Ishikawa (cell line): ENCODE data around the gene USP7.

Source experiments
- EP300 ChIP-seq: IDR thresholded peaks from 2 replicates; pipeline ENCODE4 v1.6.1; 2012; ENCODE audit warnings: borderline replicate concordance
- FOXM1 ChIP-seq: IDR thresholded peaks from 2 replicates; pipeline ENCODE4 v1.6.1; 2012; ENCODE audit warnings: low read depth, borderline replicate concordance
- RAD21 ChIP-seq: IDR thresholded peaks from 2 replicates; pipeline ENCODE4 v1.6.1; 2012; ENCODE audit warnings: low read depth
- TAF1 ChIP-seq: IDR thresholded peaks from 2 replicates; pipeline ENCODE4 v1.6.1; 2012; ENCODE audit warnings: low read depth, mild to moderate bottlenecking
- ZBTB7A ChIP-seq: IDR thresholded peaks from 2 replicates; pipeline ENCODE4 v1.6.1; 2012; ENCODE audit warnings: low read depth
- TF ChIP-seq, protein P1 (sequence below): IDR thresholded peaks from 2 replicates; pipeline ENCODE4 v1.6.1; 2012; ENCODE audit warnings: low read depth, mild to moderate bottlenecking

DNA sequence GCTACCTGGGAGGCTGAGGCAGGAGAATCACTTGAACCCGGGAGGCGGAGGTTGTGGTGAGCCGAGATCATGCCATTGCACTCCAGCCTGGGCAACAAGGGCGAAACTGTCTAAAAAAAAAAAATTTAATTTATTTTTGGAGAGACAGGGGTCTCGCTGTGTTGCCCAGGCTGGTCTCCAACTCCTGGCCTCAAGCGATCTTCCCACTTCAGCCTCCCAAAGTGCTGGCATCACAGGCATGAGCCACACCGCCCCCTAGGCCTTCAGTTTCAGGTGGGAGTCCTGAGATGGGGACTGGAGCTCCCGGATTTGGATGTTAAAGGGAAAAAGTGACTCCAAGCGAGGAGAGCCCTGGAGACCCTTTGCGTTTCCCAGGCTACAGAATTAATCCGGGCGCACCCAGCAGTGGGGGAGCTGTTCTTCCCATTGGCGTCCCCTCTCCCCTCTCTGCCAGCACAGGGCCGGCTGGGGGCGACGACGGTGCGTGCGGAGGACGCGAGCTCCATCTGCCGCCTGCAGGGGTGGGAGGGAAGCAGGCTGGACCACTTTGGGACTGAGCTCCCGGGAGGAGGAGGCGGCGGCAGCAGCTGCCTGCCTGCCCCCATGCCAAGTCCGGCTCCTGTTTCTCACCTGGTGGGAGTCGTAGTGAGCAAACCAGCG, 49.3 kb upstream of the USP7 start:
- TF ChIP-seq EP300 (no peak), TAF1 (no peak), ZBTB7A (no peak), RAD21 (no peak), FOXM1 (no peak)
- TF ChIP-seq, protein P1, sequence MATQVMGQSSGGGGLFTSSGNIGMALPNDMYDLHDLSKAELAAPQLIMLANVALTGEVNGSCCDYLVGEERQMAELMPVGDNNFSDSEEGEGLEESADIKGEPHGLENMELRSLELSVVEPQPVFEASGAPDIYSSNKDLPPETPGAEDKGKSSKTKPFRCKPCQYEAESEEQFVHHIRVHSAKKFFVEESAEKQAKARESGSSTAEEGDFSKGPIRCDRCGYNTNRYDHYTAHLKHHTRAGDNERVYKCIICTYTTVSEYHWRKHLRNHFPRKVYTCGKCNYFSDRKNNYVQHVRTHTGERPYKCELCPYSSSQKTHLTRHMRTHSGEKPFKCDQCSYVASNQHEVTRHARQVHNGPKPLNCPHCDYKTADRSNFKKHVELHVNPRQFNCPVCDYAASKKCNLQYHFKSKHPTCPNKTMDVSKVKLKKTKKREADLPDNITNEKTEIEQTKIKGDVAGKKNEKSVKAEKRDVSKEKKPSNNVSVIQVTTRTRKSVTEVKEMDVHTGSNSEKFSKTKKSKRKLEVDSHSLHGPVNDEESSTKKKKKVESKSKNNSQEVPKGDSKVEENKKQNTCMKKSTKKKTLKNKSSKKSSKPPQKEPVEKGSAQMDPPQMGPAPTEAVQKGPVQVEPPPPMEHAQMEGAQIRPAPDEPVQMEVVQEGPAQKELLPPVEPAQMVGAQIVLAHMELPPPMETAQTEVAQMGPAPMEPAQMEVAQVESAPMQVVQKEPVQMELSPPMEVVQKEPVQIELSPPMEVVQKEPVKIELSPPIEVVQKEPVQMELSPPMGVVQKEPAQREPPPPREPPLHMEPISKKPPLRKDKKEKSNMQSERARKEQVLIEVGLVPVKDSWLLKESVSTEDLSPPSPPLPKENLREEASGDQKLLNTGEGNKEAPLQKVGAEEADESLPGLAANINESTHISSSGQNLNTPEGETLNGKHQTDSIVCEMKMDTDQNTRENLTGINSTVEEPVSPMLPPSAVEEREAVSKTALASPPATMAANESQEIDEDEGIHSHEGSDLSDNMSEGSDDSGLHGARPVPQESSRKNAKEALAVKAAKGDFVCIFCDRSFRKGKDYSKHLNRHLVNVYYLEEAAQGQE, result no peak
